Adipocyte (in vitro differentiated cells): ENCODE results near the gene ASRGL1.
"Not testable (repeated sequence)": the region's sequence is repeated elsewhere in the genome, so short reads cannot be mapped to it uniquely, and the experiment has no call there.

ENCODE experiments used
- DNase-seq: peaks from one replicate; pipeline ENCODE4 v3.0.0-alpha.2; 2015; ENCODE audit warnings: low read depth
- H3K27me3 ChIP-seq: replicated peaks from 2 replicates; pipeline ENCODE4 v1.7.0; 2013; ENCODE audit warnings: mild to moderate bottlenecking, low read length, moderate library complexity; ENCODE audit not compliant: control insufficient read depth, insufficient read depth
- H3K36me3 ChIP-seq: 2 replicates; pipeline ENCODE4 v1.7.0; 2013; ENCODE audit warnings: low read length, mild to moderate bottlenecking, moderate library complexity; ENCODE audit not compliant: control insufficient read depth, insufficient read depth, severe bottlenecking
- H3K4me1 ChIP-seq: 2 replicates; pipeline ENCODE4 v1.7.0; 2013; ENCODE audit warnings: mild to moderate bottlenecking, low read length, moderate library complexity; ENCODE audit not compliant: control insufficient read depth, insufficient read depth
- H3K4me3 ChIP-seq: 2 replicates; pipeline ENCODE4 v1.7.0; 2013; ENCODE audit warnings: mild to moderate bottlenecking, low read length, moderate library complexity
- H3K9ac ChIP-seq: 2 replicates; pipeline ENCODE4 v1.7.0; 2013; ENCODE audit warnings: mild to moderate bottlenecking, low read length, moderate library complexity
- H3K9me3 ChIP-seq: 2 replicates; pipeline ENCODE4 v1.7.0; 2013; ENCODE audit warnings: mild to moderate bottlenecking, low read length, moderate library complexity; ENCODE audit not compliant: control insufficient read depth

ASRGL1 gene

DNA sequence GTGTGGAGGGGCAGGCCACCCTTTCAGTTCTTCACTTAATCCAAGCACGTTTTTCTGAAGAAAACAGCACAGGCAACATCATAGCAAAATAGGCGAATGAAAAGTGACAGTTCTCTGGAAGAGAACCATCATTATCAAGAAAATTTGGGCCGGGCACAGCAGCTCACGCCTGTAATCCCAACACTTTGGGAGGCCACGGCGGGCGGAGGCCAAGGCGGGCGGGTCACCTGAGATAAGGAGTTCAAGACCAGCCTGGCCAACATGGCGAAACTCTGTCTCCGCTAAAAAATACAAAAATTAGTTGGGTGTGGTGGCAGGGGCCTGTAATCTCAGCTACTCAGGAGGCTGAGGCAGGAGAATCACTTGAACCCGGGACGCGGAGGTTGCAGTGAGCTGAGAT lies 9.7 kb upstream of the ASRGL1 start:
- peaks cover 21% of the 10 kb centered on the region for H3K27me3 ChIP-seq
- not testable (repeated sequence) for DNase-seq, H3K4me1 ChIP-seq, H3K4me3 ChIP-seq, H3K36me3 ChIP-seq, H3K9me3 ChIP-seq, H3K9ac ChIP-seq

DNA sequence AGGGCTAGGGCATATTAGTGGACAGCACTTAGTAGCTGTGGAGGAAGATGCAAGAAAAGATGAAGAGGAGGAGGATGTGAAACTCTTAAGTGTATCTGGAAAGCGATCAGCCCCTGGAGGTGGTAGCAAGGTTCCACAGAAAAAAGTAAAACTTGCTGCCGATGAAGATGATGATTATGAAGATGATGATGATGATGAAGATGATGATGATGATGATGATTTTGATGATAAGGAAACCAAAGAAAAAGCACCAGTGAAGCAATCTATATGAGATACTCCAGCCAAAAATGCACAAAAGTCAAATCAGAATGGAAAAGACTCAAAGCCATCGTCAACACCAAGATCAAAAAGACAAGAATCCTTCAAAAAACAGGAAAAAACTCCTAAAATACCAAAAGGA lies 6.0 kb upstream of the ASRGL1 start:
- H3K9me3 ChIP-seq, H3K4me3 ChIP-seq, DNase-seq, H3K9ac ChIP-seq, H3K4me1 ChIP-seq, H3K36me3 ChIP-seq: not testable (repeated sequence)
- H3K27me3 ChIP-seq, result peaks cover 39% of the 10 kb centered on the region

- no peaks in the 10 kb centered on the region for H3K9me3 ChIP-seq
Measured at GRCh38 chr11:62333768-62334167, 3.5 kb upstream of the ASRGL1 start.

GRCh38 chr11:62336949-62337302 lies 322 bp upstream of the ASRGL1 start:
- Histone ChIP-seq H3K4me3 (peak overlapping the region; percentile 79), H3K27me3 (peaks cover 40% of the 10 kb centered on the region)
- DNase-seq, H3K36me3 ChIP-seq, H3K9me3 ChIP-seq, H3K9ac ChIP-seq, H3K4me1 ChIP-seq: not testable (repeated sequence)

More at GRCh38 chr11:62333768-62334167, 3.5 kb upstream of the ASRGL1 start:
- Histone ChIP-seq H3K27me3 (peaks cover 53% of the 10 kb centered on the region), H3K4me3 (no peak overlapping the region), H3K36me3 (no peaks in the 10 kb centered on the region), H3K4me1 (peaks cover 4% of the 10 kb centered on the region), H3K9ac (no peak overlapping the region)
- no peak for DNase-seq

DNA sequence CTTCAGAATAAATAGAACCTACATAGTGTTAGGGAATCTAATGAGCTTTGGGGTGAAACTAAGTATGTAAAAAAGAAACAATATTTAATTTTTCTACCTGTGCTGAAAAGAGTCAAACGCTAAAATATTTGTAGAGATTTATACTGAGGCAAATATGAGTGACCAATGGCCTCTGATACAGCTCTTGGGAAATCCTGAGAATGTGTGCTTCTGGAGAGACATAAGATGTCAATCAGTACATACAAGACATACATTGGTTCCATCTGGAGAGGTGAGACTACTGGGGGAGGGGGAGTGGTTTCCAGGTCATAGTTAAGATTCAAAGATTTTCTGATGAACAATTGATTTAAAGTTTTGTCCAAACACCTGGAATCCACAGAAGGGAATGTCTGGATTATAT lies 970 bp downstream of the ASRGL1 start:
- no peak for DNase-seq
- no peaks in the 10 kb centered on the region for H3K9me3 ChIP-seq

DNA sequence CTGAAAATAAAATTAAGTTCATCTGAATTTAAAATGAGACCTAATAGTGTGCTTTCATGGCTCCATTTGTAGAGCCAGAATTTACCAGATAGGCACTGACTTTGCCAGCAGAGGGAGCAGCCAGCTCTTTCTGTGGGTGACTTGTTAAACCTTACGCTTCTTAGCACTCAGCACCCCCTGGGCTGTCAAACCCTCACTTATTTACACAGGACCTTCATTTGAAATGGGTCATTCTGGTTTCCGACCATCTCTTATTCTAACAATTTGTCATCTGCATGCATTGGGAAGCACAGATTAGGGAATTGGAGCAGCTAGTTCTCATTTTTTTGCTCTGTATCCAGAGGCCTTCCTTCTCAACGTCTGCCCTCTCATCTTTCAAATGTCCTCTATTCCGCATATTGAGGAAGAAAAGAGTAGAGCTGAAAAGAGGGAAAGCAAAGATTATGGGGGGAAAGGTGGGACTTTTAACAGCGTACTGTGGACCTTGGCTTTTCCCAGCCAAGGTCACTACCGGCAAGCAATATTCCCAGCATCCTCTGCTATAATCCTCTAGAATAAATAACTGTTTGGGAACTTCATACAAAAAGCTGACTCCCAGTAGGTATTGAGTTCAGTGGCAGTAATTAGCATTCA lies 3.1 kb downstream of the ASRGL1 start:
- peak; percentile 75 for DNase-seq
- H3K9ac ChIP-seq, result no peak overlapping the region
- H3K36me3 ChIP-seq, result no peaks in the 10 kb centered on the region
- H3K4me1 ChIP-seq, result peaks cover 4% of the 10 kb centered on the region
- H3K27me3 ChIP-seq, result peaks cover 29% of the 10 kb centered on the region
- H3K4me3 ChIP-seq, result no peak overlapping the region
- H3K9me3 ChIP-seq, result no peaks in the 10 kb centered on the region

More for the DNA sequence above, 970 bp downstream of the ASRGL1 start:
- Histone ChIP-seq H3K4me3 (peak overlapping the region; percentile 79), H3K36me3 (no peaks in the 10 kb centered on the region), H3K9ac (no peak overlapping the region), H3K4me1 (peaks cover 4% of the 10 kb centered on the region), H3K27me3 (peaks cover 40% of the 10 kb centered on the region)

DNA sequence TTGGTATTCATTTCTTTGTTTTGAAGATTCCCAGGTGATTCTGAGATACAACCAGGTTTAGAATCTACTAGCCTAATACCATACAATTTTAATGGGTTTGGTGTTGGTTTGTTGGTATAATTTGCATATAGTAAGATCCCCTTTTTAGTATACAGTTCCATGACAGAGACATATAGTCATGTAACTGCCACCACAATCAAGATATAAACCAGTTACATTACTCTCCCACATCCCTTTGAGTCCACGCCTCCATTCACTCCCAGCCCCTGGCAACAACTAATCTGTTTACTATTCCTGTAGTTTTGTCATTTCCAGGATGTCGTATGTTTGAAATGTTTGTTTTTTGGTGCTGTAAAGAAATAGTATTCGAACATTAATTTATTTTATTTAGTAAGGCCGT lies 4.3 kb downstream of the ASRGL1 start:
- DNase-seq, result no peak
- peaks cover 24% of the 10 kb centered on the region for H3K27me3 ChIP-seq
- H3K4me3 ChIP-seq, result no peak overlapping the region
- no peaks in the 10 kb centered on the region for H3K36me3 ChIP-seq
- no peak overlapping the region for H3K9ac ChIP-seq
- H3K9me3 ChIP-seq, result no peaks in the 10 kb centered on the region
- H3K4me1 ChIP-seq, result peaks cover 4% of the 10 kb centered on the region

DNA sequence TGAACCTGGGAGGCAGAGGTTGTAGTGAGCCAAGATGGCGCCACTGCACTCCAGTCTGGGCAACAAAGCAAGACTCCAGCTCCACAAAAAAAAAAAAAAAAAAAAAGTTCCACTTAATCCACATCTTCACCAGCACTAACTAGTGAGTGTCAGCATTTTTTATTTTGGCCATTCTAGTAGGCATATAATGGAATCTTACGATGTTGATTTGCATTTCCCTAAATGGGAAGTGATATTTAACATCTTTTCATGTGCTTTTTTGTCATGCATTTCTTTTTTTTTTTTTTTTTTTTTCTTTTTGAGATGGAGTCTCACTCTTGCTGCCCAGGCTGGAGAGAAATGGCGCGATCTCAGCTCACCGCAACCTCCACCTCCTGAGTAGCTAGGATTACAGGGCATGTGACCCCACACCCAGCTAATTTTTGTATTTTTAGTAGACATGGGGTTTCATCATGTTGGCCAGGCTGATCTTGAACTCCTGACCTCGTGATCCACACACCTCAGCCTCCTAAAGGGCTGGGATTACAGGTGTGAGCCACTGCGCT lies 6.5 kb downstream of the ASRGL1 start:
- not testable (repeated sequence) for H3K9ac ChIP-seq, H3K36me3 ChIP-seq, H3K9me3 ChIP-seq, H3K4me3 ChIP-seq, DNase-seq, H3K4me1 ChIP-seq
- peaks cover 17% of the 10 kb centered on the region for H3K27me3 ChIP-seq

- H3K9me3 ChIP-seq, result no peaks in the 10 kb centered on the region
- no peak for DNase-seq
Measured at GRCh38 chr11:62344210-62344609, 7.0 kb downstream of the ASRGL1 start.

DNA sequence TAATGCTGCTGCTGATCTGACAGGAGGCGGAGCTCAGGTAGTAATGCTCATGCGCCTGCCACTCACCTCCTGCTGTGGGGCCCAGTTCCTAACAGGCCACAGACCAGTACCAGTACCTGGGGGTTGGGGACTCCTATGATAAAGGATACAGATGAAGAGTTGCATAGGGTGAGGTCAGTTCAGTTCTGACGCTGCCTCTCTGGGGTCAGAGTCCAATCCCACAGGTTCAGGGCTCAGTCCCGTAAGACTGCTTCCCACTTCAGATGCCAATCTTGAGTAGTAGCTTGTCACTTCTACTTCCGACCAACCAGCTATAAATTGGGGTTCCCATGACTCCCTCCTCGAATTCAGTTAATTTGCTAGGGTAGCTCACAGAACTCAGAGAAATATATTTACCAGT lies 8.6 kb downstream of the ASRGL1 start:
- no peaks in the 10 kb centered on the region for H3K36me3 ChIP-seq
- peaks cover 25% of the 10 kb centered on the region for H3K27me3 ChIP-seq
- H3K4me1 ChIP-seq, result no peaks in the 10 kb centered on the region
- no peak overlapping the region for H3K4me3 ChIP-seq
- DNase-seq, result no peak
- H3K9me3 ChIP-seq, result no peaks in the 10 kb centered on the region
- H3K9ac ChIP-seq, result no peak overlapping the region

More at GRCh38 chr11:62344210-62344609, 7.0 kb downstream of the ASRGL1 start:
- peaks cover 18% of the 10 kb centered on the region for H3K27me3 ChIP-seq
- H3K36me3 ChIP-seq, result no peaks in the 10 kb centered on the region
- no peak overlapping the region for H3K4me3 ChIP-seq
- no peaks in the 10 kb centered on the region for H3K4me1 ChIP-seq
- H3K9ac ChIP-seq, result no peak overlapping the region

GRCh38 chr11:62352355-62353336 lies 15.4 kb downstream of the ASRGL1 start:
- Histone ChIP-seq H3K4me1 (no peaks in the 10 kb centered on the region), H3K4me3 (no peak overlapping the region), H3K27me3 (peaks cover 15% of the 10 kb centered on the region), H3K9ac (no peak overlapping the region), H3K9me3 (no peaks in the 10 kb centered on the region), H3K36me3 (no peaks in the 10 kb centered on the region)
- no peak for DNase-seq
